AG20443 (cell line): ENCODE measurements around the gene POLR2J2.
A peak's percentile ranks its signal among the peaks of the same experiment; 100 is the strongest.
"Not testable (repeated sequence)": the region's sequence is repeated elsewhere in the genome, so short reads cannot be mapped to it uniquely, and the experiment has no call there.

Experiments
- DNase-seq: peaks from one replicate; pipeline ENCODE4 v3.0.0; 2012; ENCODE audit warnings: low spot score, mixed read lengths

The POLR2J2 gene

GRCh38 chr7:102671166-102671955 lies at the start of gene POLR2J2:
TSS of gene POLR2J2 (minus strand) at chr7:102671663. CDS start at chr7:102671601, 62 bp downstream.
- DNase-seq = not testable (repeated sequence)

GRCh38 chr7:102718491-102718890 lies 47.0 kb upstream of the POLR2J2 start:
- DNase-seq = peak; percentile 7

GRCh38 chr7:102715718-102716117 lies 44.3 kb upstream of the POLR2J2 start:
- not testable (repeated sequence) for DNase-seq

GRCh38 chr7:102714774-102715522 lies 43.5 kb upstream of the POLR2J2 start:
- DNase-seq = not testable (repeated sequence)

GRCh38 chr7:102713691-102714080 lies 42.2 kb upstream of the POLR2J2 start:
- not testable (repeated sequence) for DNase-seq

- not testable (repeated sequence) for DNase-seq
Observed at GRCh38 chr7:102713011-102713690, 41.7 kb upstream of the POLR2J2 start.

- not testable (repeated sequence) for DNase-seq
Observed at GRCh38 chr7:102698962-102699750, 27.7 kb upstream of the POLR2J2 start.

- DNase-seq = not testable (repeated sequence)
Observed at GRCh38 chr7:102697642-102698512, 26.4 kb upstream of the POLR2J2 start.

- DNase-seq = not testable (repeated sequence)
Observed at GRCh38 chr7:102696009-102696408, 24.5 kb upstream of the POLR2J2 start.

- DNase-seq = not testable (repeated sequence)
Observed at GRCh38 chr7:102695033-102695552, 23.6 kb upstream of the POLR2J2 start.

GRCh38 chr7:102694008-102694407 lies 22.5 kb upstream of the POLR2J2 start:
- DNase-seq = not testable (repeated sequence)

- DNase-seq = not testable (repeated sequence)
Observed at GRCh38 chr7:102690602-102691001, 19.1 kb upstream of the POLR2J2 start.

GRCh38 chr7:102689436-102690282 lies 18.2 kb upstream of the POLR2J2 start:
- DNase-seq = not testable (repeated sequence)

GRCh38 chr7:102688299-102689036 lies 17.0 kb upstream of the POLR2J2 start:
- DNase-seq = not testable (repeated sequence)

GRCh38 chr7:102682560-102682959 lies 11.1 kb upstream of the POLR2J2 start:
- not testable (repeated sequence) for DNase-seq

GRCh38 chr7:102680780-102681179 lies 9.3 kb upstream of the POLR2J2 start:
- not testable (repeated sequence) for DNase-seq

- DNase-seq = not testable (repeated sequence)
Observed at GRCh38 chr7:102675545-102675944, 4.1 kb upstream of the POLR2J2 start.

- not testable (repeated sequence) for DNase-seq
Observed at GRCh38 chr7:102673447-102674067, 2.1 kb upstream of the POLR2J2 start.
